ENCODE measurements around the gene RPN2.
"Not testable (repeated sequence)": the region's sequence is repeated elsewhere in the genome, so short reads cannot be mapped to it uniquely, and the experiment has no call there.

The RPN2 gene

GRCh38 chr20:37178839-37179682 lies at the start of gene RPN2, which contains the start of gene MROH8:
Gene RPN2 (plus strand): TSS chr20:37179330. CDS start chr20:37179357, 27 bp downstream.
Gene MROH8 (minus strand): TSS chr20:37179548.
- H3K4me1 Mint-ChIP-seq: peaks cover 27% of the 10 kb centered on the region
- DNase-seq (ENCODE audit: low spot score in 2 of 2): peak; percentile 84 to 86
- peak within 1 kb of the TSS; percentile 99 for H3K4me3 Mint-ChIP-seq

DNA sequence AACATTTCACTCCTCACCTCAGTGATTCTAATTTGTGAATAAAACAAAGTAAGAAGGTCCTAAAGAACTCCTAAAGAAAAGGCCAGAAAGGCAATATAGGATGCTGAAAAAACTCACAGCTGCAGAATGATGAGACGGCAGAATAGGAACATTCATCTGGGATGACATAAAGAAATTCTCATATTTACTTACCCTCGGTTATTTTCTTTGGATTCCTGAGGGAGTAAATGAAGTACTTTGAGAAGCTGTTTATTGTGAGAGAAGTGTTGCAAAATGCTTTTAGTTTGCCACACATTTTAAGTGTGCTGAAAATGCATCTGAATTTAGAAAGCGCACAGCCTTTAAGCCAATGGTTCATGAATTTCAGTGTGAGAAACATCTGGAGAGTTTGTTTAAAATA lies 47.6 kb upstream of the RPN2 start:
- no peak for DNase-seq (ENCODE audit: low spot score in 2 of 2)
- Mint-ChIP-seq H3K27ac (no peak overlapping the region), H3K4me1 (no peaks in the 10 kb centered on the region), H3K9me3 (no peaks in the 10 kb centered on the region), H3K36me3 (no peaks in the 10 kb centered on the region), H3K4me3 (no peak overlapping the region), H3K27me3 (no peaks in the 10 kb centered on the region)
- ATAC-seq (ENCODE audit: low read depth): no peak

More at GRCh38 chr20:37178839-37179682, at the start of gene RPN2, which contains the start of gene MROH8:
- peaks cover 1% of the 10 kb centered on the region for H3K36me3 Mint-ChIP-seq
- H3K9me3 Mint-ChIP-seq: no peaks in the 10 kb centered on the region
- peak within 1 kb of the TSS; percentile 95 for H3K27ac Mint-ChIP-seq
- ATAC-seq (ENCODE audit: low read depth): peak; percentile 91
- no peaks in the 10 kb centered on the region for H3K27me3 Mint-ChIP-seq

- no peak overlapping the region for H3K4me3 Mint-ChIP-seq
- DNase-seq (ENCODE audit: low spot score in 2 of 2) (no peak), ATAC-seq (ENCODE audit: low read depth) (no peak)
- no peaks in the 10 kb centered on the region for H3K36me3 Mint-ChIP-seq
- no peaks in the 10 kb centered on the region for H3K27me3 Mint-ChIP-seq
- no peaks in the 10 kb centered on the region for H3K4me1 Mint-ChIP-seq
- no peaks in the 10 kb centered on the region for H3K9me3 Mint-ChIP-seq
- H3K27ac Mint-ChIP-seq: no peak overlapping the region
These were observed 45.2 kb upstream of the RPN2 start for GRCh38 chr20:37133952-37134351.

DNA sequence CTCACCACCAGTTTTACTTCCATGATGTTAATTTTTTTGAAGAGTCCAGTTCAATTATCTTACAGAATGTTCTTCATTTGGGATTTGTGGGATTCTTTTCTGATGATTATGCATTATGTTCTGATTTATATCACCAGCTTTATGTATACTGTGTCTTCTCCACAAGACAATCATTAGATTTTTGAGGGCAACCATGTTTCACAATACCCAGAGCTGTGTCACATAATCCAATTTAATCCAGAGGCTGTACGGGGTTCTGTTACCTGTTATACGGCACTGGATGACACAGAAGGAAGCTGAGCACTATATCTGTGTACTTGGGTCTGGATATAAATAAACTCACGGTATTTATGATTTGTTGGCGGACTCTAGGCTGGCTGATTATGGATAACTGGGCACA lies 41.6 kb upstream of the RPN2 start:
- peaks cover 5% of the 10 kb centered on the region for H3K36me3 Mint-ChIP-seq
- H3K27ac Mint-ChIP-seq: no peak overlapping the region
- H3K9me3 Mint-ChIP-seq: no peaks in the 10 kb centered on the region
- no peak for DNase-seq (ENCODE audit: low spot score in 2 of 2)
- H3K27me3 Mint-ChIP-seq: no peaks in the 10 kb centered on the region
- no peaks in the 10 kb centered on the region for H3K4me1 Mint-ChIP-seq
- H3K4me3 Mint-ChIP-seq: no peak overlapping the region
- ATAC-seq (ENCODE audit: low read depth): no peak

GRCh38 chr20:37142708-37143107 lies 36.4 kb upstream of the RPN2 start:
- Mint-ChIP-seq H3K36me3 (peaks cover 5% of the 10 kb centered on the region), H3K27me3 (no peaks in the 10 kb centered on the region), H3K9me3 (no peaks in the 10 kb centered on the region), H3K4me3 (no peak overlapping the region), H3K27ac (no peak overlapping the region), H3K4me1 (no peaks in the 10 kb centered on the region)
- ATAC-seq (ENCODE audit: low read depth) (no peak), DNase-seq (ENCODE audit: low spot score in 2 of 2) (no peak)

- no peaks in the 10 kb centered on the region for H3K4me1 Mint-ChIP-seq
- no peak overlapping the region for H3K4me3 Mint-ChIP-seq
- no peaks in the 10 kb centered on the region for H3K27me3 Mint-ChIP-seq
- H3K36me3 Mint-ChIP-seq: peaks cover 5% of the 10 kb centered on the region
- H3K9me3 Mint-ChIP-seq: no peaks in the 10 kb centered on the region
- no peak for ATAC-seq (ENCODE audit: low read depth)
- DNase-seq (ENCODE audit: low spot score in 2 of 2): no peak
- no peak overlapping the region for H3K27ac Mint-ChIP-seq
These were observed 34.2 kb upstream of the RPN2 start for GRCh38 chr20:37144856-37145404.

GRCh38 chr20:37147250-37147649 lies 31.9 kb upstream of the RPN2 start:
- Mint-ChIP-seq H3K27me3 (no peaks in the 10 kb centered on the region), H3K27ac (no peak overlapping the region), H3K4me1 (no peaks in the 10 kb centered on the region), H3K36me3 (peaks cover 2% of the 10 kb centered on the region), H3K4me3 (no peak overlapping the region), H3K9me3 (no peaks in the 10 kb centered on the region)
- DNase-seq (ENCODE audit: low spot score in 2 of 2) (no peak), ATAC-seq (ENCODE audit: low read depth) (no peak)

DNA sequence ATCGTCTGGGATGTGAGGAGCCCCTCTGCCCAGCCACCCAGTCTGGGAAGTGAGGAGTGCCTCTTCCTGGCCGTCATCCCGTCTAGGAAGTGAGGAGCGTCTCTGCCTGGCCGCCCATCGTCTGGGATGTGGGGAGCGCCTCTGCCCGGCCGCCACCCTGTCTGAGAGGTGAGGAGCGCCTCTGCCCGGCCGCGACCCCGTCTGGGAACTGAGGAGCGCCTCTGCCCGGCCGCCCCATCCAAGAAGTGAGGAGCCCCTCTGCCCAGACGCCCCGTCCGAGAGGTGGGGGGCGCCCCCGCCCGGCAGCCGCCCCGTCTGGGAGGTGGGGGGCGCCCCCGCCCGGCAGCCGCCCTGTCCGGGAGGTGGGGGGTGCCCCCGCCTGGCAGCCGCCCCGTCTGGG lies 28.3 kb upstream of the RPN2 start:
- H3K9me3 Mint-ChIP-seq; H3K36me3 Mint-ChIP-seq; ATAC-seq (ENCODE audit: low read depth); H3K4me3 Mint-ChIP-seq; H3K27me3 Mint-ChIP-seq; DNase-seq (ENCODE audit: low spot score in 2 of 2); H3K4me1 Mint-ChIP-seq; H3K27ac Mint-ChIP-seq: not testable (repeated sequence)

DNA sequence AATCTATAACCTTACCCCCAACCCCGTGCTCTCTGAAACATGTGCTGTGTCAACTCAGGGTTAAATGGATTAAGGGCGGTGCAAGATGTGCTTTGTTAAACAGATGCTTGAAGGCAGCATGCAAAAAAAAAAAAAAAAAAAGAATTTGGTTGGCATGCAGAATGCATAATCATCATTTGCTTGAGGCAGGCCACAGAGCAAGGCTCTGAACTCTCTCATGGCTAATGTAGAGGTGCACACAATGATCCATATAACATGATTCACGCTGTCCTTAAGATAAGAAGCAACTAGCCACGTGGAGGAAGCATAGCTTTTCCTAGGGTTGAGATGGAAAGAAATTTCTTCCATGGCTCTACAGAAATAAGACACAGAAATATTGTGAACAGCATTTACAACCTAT lies 27.6 kb upstream of the RPN2 start:
- Mint-ChIP-seq H3K36me3 (peaks cover 7% of the 10 kb centered on the region), H3K4me1 (no peaks in the 10 kb centered on the region), H3K9me3 (no peaks in the 10 kb centered on the region), H3K4me3 (no peak overlapping the region), H3K27ac (no peak overlapping the region), H3K27me3 (no peaks in the 10 kb centered on the region)
- ATAC-seq (ENCODE audit: low read depth) (no peak), DNase-seq (ENCODE audit: low spot score in 2 of 2) (no peak)

DNA sequence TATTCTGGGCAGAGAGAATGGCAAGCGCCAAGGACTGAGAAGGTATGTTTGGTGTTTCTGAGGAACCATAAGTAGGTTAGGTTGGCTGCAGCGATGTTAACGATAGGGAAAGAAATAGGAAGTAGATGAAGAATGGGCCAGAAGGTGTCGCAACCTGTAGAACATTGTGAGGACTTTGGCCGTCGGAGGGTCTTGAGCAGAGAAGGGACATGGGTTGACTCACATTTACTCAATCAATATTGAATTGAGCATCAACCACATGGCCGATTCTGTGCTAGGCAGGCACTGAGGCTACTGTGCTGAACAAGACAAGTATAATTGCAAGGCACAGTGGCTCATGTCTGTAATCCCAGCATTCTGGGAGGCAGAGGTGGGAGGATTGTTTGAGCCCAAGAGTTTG lies 26.8 kb upstream of the RPN2 start:
- H3K36me3 Mint-ChIP-seq: peaks cover 7% of the 10 kb centered on the region
- no peaks in the 10 kb centered on the region for H3K4me1 Mint-ChIP-seq
- H3K27ac Mint-ChIP-seq: no peak overlapping the region
- DNase-seq (ENCODE audit: low spot score in 2 of 2) (no peak), ATAC-seq (ENCODE audit: low read depth) (no peak)
- H3K4me3 Mint-ChIP-seq: no peak overlapping the region
- no peaks in the 10 kb centered on the region for H3K27me3 Mint-ChIP-seq
- H3K9me3 Mint-ChIP-seq: no peaks in the 10 kb centered on the region

GRCh38 chr20:37154684-37155298 lies 24.3 kb upstream of the RPN2 start:
- Mint-ChIP-seq H3K27ac (no peak overlapping the region), H3K27me3 (no peaks in the 10 kb centered on the region), H3K36me3 (peaks cover 7% of the 10 kb centered on the region), H3K4me1 (no peaks in the 10 kb centered on the region), H3K4me3 (no peak overlapping the region), H3K9me3 (no peaks in the 10 kb centered on the region)
- no peak for ATAC-seq (ENCODE audit: low read depth)
- no peak for DNase-seq (ENCODE audit: low spot score in 2 of 2)

DNA sequence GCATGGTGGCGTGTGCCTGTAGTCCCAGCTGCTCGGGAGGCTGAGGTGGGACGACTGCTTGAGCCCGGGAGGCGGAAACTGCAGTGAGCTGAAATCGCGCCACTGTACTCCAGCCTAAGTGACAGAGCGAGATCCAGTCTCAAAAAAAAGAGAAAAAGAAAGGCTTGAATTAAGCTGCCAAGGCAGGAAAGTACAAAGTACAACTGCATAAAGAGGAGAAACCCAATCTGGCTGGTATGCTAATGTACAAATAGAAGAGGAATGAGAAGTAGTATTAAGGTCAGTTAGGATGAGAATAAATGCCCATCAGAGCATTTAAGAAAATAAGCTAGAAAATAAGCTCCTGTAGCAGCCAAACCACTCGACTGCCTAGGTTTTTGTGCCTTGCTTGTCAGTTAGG lies 23.1 kb upstream of the RPN2 start:
- Mint-ChIP-seq H3K4me3 (no peak overlapping the region), H3K4me1 (no peaks in the 10 kb centered on the region), H3K27me3 (no peaks in the 10 kb centered on the region), H3K36me3 (peaks cover 7% of the 10 kb centered on the region), H3K9me3 (no peaks in the 10 kb centered on the region), H3K27ac (no peak overlapping the region)
- no peak for DNase-seq (ENCODE audit: low spot score in 2 of 2)
- ATAC-seq (ENCODE audit: low read depth): no peak

- Mint-ChIP-seq H3K36me3 (peaks cover 4% of the 10 kb centered on the region), H3K9me3 (no peaks in the 10 kb centered on the region), H3K4me3 (no peak overlapping the region), H3K27ac (no peak overlapping the region), H3K27me3 (no peaks in the 10 kb centered on the region), H3K4me1 (no peaks in the 10 kb centered on the region)
- no peak for ATAC-seq (ENCODE audit: low read depth)
- DNase-seq (ENCODE audit: low spot score in 2 of 2): no peak
These were observed 20.9 kb upstream of the RPN2 start for GRCh38 chr20:37158248-37158647.

DNA sequence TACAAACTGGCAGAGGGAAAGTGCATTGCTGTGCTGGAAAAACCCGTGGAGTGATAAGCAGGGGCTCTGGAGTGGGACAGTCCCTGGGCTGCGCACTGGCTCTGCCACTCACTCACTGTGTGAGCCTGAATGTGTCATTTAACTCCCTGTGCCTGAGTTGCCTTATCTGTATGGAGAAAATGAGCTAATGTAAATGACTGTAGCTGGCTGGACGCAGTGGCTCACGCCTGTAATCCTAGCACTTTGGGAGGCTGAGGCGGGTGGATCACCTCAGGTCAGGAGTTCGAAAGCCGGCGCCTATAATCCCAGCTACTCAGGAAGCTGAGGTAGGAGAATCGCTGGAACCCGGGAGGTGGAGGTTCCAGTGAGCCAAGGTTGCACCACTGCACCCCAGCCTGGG lies 18.4 kb upstream of the RPN2 start:
- Mint-ChIP-seq H3K27ac (no peak overlapping the region), H3K36me3 (no peaks in the 10 kb centered on the region), H3K4me1 (no peaks in the 10 kb centered on the region), H3K9me3 (no peaks in the 10 kb centered on the region), H3K4me3 (no peak overlapping the region), H3K27me3 (no peaks in the 10 kb centered on the region)
- DNase-seq (ENCODE audit: low spot score in 2 of 2): no peak
- no peak for ATAC-seq (ENCODE audit: low read depth)
